Fibroblast of peridontal ligament (primary cell): Measurements from ENCODE around the gene MRPL52.
A peak's percentile ranks its signal among the peaks of the same experiment; 100 is the strongest.
"Not testable (repeated sequence)": the region's sequence is repeated elsewhere in the genome, so short reads cannot be mapped to it uniquely, and the experiment has no call there.

Experiments
- DNase-seq: peaks from one replicate; pipeline ENCODE4 v3.0.0-alpha.2; 2010; ENCODE audit errors: extremely low read depth

Gene MRPL52

GRCh38 chr14:22808388-22809209, 21.1 kb upstream of the MRPL52 start:
- DNase-seq, result no peak

GRCh38 chr14:22811722-22812121, 18.0 kb upstream of the MRPL52 start:
- no peak for DNase-seq

- no peak for DNase-seq
Measured at GRCh38 chr14:22812744-22813143, 16.9 kb upstream of the MRPL52 start.

- DNase-seq, result no peak
Measured at GRCh38 chr14:22813145-22813544, 16.5 kb upstream of the MRPL52 start.

GRCh38 chr14:22814373-22814772, 15.3 kb upstream of the MRPL52 start:
- no peak for DNase-seq

- peak; percentile 26 for DNase-seq
Measured at GRCh38 chr14:22814941-22815713, 14.6 kb upstream of the MRPL52 start, which contains the start of gene SLC7A7. SLC7A7 (minus strand) TSS chr14:22815435; CDS start chr14:22813398, 2,037 bp downstream.

- peak; percentile 94 for DNase-seq
Measured at GRCh38 chr14:22819151-22819988, 10.3 kb upstream of the MRPL52 start.

- DNase-seq, result no peak
Measured at GRCh38 chr14:22820731-22821130, 9.0 kb upstream of the MRPL52 start.

GRCh38 chr14:22821193-22822015, 8.3 kb upstream of the MRPL52 start:
- DNase-seq, result no peak

- DNase-seq, result no peak
Measured at GRCh38 chr14:22822016-22822570, 7.6 kb upstream of the MRPL52 start.

- DNase-seq, result peak; percentile 95
Measured at GRCh38 chr14:22822571-22823098, 7.1 kb upstream of the MRPL52 start.

- peak; percentile 97 for DNase-seq
Measured at GRCh38 chr14:22824711-22825359, 4.9 kb upstream of the MRPL52 start.

- not testable (repeated sequence) for DNase-seq
Measured at GRCh38 chr14:22829076-22829660, 519 bp upstream of the MRPL52 start.

GRCh38 chr14:22830443-22831010, 840 bp downstream of the MRPL52 start:
- DNase-seq, result no peak

- DNase-seq, result no peak
Measured at GRCh38 chr14:22835505-22835904, 5.8 kb downstream of the MRPL52 start.

- DNase-seq, result peak; percentile 95
Measured at GRCh38 chr14:22836301-22837113, 6.8 kb downstream of the MRPL52 start, which contains the start of gene MMP14. MMP14 (plus strand) TSS chr14:22836585; CDS start chr14:22836818, 233 bp downstream.

GRCh38 chr14:22837114-22837749, 7.5 kb downstream of the MRPL52 start:
- peak; percentile 69 for DNase-seq
